Chondrocyte (in vitro differentiated cells): ENCODE measurements around the gene CRPPA. TPM values are rescaled to one million over a fixed set of nuclear protein-coding genes. Genes with fewer than 3 reads are reported as not detected.

Experiments
- DNase-seq: peaks from one replicate; pipeline ENCODE4 v3.0.0; 2021; ENCODE audit warnings: mixed read lengths, low spot score
- H3K27ac Mint-ChIP-seq: one replicate; pipeline ENCODE4 v1.8.0; 2021; ENCODE audit warnings: mild to moderate bottlenecking, moderate library complexity, mixed read lengths; ENCODE audit not compliant: unreplicated experiment
- H3K27me3 Mint-ChIP-seq: 2 replicates; pipeline ENCODE4 v1.8.0; 2021; ENCODE audit warnings: low read depth, mixed read lengths
- H3K36me3 Mint-ChIP-seq: 2 replicates; pipeline ENCODE4 v1.8.0; 2021; ENCODE audit warnings: low read depth, mixed read lengths
- H3K4me1 Mint-ChIP-seq: 2 replicates; pipeline ENCODE4 v1.8.0; 2021; ENCODE audit warnings: low read depth, mild to moderate bottlenecking, mixed read lengths
- H3K4me3 Mint-ChIP-seq: one replicate; pipeline ENCODE4 v1.8.0; 2021; ENCODE audit warnings: mild to moderate bottlenecking, moderate library complexity, mixed read lengths; ENCODE audit not compliant: unreplicated experiment
- H3K9me3 Mint-ChIP-seq: 2 replicates; pipeline ENCODE4 v1.8.0; 2021; ENCODE audit warnings: low read depth, mixed read lengths
- total RNA-seq: library from RNA; stranded (reverse); gene quantifications from 3 replicates; pipeline ENCODE4 v1.2.1, GENCODE V29; 2021
- TF ChIP-seq, protein P1 (sequence below): fragments of 200-600 bp; sonication (generic); IDR thresholded peaks from 2 replicates; pipeline ENCODE4 v1.5.0; 2021; ENCODE audit warnings: antibody characterized with exemption, mild to moderate bottlenecking, moderate library complexity

The CRPPA gene
- total RNA-seq, 1 donor from 2014 or later = 5.2 TPM

DNA sequence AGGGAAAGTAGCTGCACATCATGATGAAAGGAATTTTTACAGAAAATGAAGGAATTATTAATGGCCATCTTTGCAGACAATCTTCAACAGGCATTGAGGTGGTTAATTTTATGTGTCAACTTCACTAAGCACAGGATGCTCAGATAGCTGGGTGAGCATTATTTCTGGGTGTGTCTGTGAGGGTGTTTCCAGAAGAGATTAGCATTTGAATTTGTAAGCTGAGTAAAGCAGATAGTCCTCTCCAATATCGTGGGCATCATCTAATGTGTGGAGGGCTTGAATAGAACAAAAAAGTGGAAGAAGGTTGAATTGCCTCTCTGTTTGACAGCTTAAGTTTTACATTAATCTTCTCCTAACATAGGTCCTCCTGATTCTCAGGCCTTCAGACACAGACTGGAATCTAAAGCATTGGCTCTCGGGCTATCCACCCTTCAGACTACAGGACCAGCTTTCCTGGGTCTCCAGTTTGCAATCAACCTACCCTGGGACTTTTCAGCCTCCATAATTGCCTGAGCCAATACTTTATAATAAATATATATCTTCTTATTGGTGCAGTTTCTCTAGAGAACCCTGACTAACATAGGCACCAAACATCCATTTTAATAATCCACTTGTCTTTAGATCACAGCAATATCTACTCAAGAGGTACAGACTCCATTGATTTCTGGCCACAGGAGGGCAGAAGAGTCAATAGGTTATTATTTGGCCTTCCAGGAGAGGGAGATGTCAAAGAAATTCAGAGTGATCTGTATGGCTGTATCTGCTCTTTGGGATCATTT is 10.5 kb upstream of the CRPPA start:
- H3K9me3 Mint-ChIP-seq = no peaks in the 10 kb centered on the region
- TF ChIP-seq, protein P1, sequence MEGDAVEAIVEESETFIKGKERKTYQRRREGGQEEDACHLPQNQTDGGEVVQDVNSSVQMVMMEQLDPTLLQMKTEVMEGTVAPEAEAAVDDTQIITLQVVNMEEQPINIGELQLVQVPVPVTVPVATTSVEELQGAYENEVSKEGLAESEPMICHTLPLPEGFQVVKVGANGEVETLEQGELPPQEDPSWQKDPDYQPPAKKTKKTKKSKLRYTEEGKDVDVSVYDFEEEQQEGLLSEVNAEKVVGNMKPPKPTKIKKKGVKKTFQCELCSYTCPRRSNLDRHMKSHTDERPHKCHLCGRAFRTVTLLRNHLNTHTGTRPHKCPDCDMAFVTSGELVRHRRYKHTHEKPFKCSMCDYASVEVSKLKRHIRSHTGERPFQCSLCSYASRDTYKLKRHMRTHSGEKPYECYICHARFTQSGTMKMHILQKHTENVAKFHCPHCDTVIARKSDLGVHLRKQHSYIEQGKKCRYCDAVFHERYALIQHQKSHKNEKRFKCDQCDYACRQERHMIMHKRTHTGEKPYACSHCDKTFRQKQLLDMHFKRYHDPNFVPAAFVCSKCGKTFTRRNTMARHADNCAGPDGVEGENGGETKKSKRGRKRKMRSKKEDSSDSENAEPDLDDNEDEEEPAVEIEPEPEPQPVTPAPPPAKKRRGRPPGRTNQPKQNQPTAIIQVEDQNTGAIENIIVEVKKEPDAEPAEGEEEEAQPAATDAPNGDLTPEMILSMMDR = peak; percentile 72
- no peak overlapping the region for H3K4me3 Mint-ChIP-seq
- H3K27me3 Mint-ChIP-seq = no peaks in the 10 kb centered on the region
- no peak for DNase-seq
- H3K4me1 Mint-ChIP-seq = peaks cover 9% of the 10 kb centered on the region
- H3K27ac Mint-ChIP-seq = no peak overlapping the region
- no peaks in the 10 kb centered on the region for H3K36me3 Mint-ChIP-seq

DNA sequence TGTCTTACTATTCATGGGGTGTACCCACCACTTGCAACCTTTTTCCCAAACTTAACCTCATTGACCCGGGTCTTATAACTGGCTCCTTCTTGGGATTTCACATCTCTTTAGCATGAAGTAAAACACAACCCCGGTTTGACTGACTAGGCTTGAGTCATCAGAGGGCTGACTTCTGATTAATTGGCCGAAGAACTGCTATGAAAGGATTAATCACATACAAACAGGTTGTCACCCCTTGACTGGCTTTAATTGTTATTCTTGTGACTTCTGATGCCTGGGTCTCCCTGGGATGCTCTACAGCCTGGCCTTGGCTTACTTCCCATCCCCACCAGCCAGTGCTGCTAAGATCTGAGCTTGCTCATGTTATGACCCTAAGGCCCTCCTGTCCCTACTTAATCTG is 8.8 kb upstream of the CRPPA start:
- TF ChIP-seq, protein P1 = no peak
- Mint-ChIP-seq H3K4me1 (peaks cover 9% of the 10 kb centered on the region), H3K36me3 (no peaks in the 10 kb centered on the region), H3K27me3 (no peaks in the 10 kb centered on the region), H3K27ac (no peak overlapping the region), H3K9me3 (no peaks in the 10 kb centered on the region), H3K4me3 (no peak overlapping the region)
- DNase-seq = no peak

DNA sequence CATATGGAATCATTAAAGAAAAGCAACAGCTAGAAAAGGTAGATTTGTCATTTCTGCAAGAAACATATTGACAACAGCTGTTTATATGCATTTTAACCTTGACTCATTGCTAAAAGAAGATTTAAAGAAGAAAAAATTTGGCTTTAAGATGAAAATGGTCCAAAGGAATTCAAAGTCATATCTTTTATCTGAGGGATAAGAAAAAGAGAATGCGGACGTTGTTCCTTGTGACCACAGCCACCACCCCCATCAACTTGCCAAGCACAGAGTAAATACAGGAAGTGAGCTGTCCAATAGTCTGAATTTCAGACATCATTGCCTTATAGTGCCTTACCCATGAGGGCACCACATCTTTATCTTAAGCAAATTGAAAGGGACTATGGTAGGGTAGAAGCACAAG is 7.3 kb upstream of the CRPPA start:
- peaks cover 3% of the 10 kb centered on the region for H3K9me3 Mint-ChIP-seq
- DNase-seq = no peak
- peaks cover 1% of the 10 kb centered on the region for H3K36me3 Mint-ChIP-seq
- TF ChIP-seq, protein P1 = no peak
- no peak overlapping the region for H3K4me3 Mint-ChIP-seq
- H3K27me3 Mint-ChIP-seq = no peaks in the 10 kb centered on the region
- peaks cover 9% of the 10 kb centered on the region for H3K4me1 Mint-ChIP-seq
- no peak overlapping the region for H3K27ac Mint-ChIP-seq

DNA sequence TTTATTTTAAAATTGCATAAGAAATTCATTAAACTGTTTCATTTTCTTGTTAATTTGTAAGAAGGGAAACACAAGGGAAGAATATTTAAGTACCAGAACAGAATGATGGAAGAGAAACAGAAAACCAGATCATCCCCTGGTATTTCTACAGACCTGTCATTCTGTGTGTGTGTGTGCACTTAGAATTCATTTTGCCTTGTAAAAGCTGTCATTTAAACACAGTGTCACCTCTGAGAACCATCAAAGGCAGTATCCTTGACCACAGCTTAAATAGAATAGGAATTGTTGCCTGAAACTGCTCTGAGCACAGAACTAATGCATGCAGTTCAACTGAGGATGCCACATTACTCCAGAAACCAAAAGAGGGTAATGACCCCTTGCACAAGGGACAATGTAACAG is 6.8 kb upstream of the CRPPA start:
- no peak for DNase-seq
- H3K27ac Mint-ChIP-seq = no peak overlapping the region
- peaks cover 9% of the 10 kb centered on the region for H3K4me1 Mint-ChIP-seq
- H3K4me3 Mint-ChIP-seq = no peak overlapping the region
- peaks cover 1% of the 10 kb centered on the region for H3K36me3 Mint-ChIP-seq
- peaks cover 3% of the 10 kb centered on the region for H3K9me3 Mint-ChIP-seq
- TF ChIP-seq, protein P1 = no peak
- no peaks in the 10 kb centered on the region for H3K27me3 Mint-ChIP-seq

DNA sequence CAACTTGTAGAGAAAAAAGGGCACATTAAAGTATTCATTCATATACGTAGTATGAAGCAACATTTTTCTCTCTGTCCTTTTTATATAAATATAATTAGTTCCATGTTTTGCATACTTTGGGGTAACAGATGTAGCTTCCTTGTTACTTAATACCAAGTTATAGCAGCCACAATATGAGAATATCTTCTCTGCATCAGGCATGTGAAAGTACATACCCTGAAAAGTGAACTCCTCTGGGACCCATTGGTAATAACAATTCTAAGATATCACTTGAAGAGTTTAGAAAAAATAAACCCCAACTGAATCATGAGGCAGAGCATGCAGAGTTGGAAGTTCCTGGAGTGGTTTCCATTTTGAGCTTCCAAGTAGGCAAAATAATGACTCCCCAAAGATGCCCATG is 2.4 kb upstream of the CRPPA start:
- H3K4me1 Mint-ChIP-seq = peaks cover 31% of the 10 kb centered on the region
- no peak for DNase-seq
- H3K27me3 Mint-ChIP-seq = no peaks in the 10 kb centered on the region
- H3K9me3 Mint-ChIP-seq = peaks cover 3% of the 10 kb centered on the region
- peaks cover 1% of the 10 kb centered on the region for H3K36me3 Mint-ChIP-seq
- H3K27ac Mint-ChIP-seq = no peak overlapping the region
- TF ChIP-seq, protein P1 = no peak
- H3K4me3 Mint-ChIP-seq = no peak overlapping the region
